GM08714 (cell line): ENCODE results near the gene TEX28.
"Not testable (repeated sequence)": the region's sequence is repeated elsewhere in the genome, so short reads cannot be mapped to it uniquely, and the experiment has no call there.

ENCODE experiments used
- H3K4me3 ChIP-seq: fragments of 200-500 bp; sonication (Bioruptor generic); 2 replicates; pipeline ENCODE4 v1.5.1; 2014; ENCODE audit warnings: mild to moderate bottlenecking, low read length, inconsistent platforms
- ZNF274 ChIP-seq: IDR thresholded peaks from 2 replicates; pipeline ENCODE4 v1.6.1; 2012; ENCODE audit warnings: mild to moderate bottlenecking, low read depth, low read length

The TEX28 gene

GRCh38 chrX:154321594-154321993, 26.7 kb upstream of the TEX28 start:
- no peak overlapping the region for H3K4me3 ChIP-seq
- TF ChIP-seq ZNF274, result no peak

GRCh38 chrX:154321152-154321551, 26.2 kb upstream of the TEX28 start:
- no peak for TF ChIP-seq ZNF274
- H3K4me3 ChIP-seq, result no peak overlapping the region

GRCh38 chrX:154320406-154320805, 25.5 kb upstream of the TEX28 start:
- H3K4me3 ChIP-seq, result no peak overlapping the region
- no peak for TF ChIP-seq ZNF274

GRCh38 chrX:154317391-154317995, 22.6 kb upstream of the TEX28 start:
- no peak for TF ChIP-seq ZNF274
- H3K4me3 ChIP-seq, result no peak overlapping the region

GRCh38 chrX:154315416-154315815, 20.5 kb upstream of the TEX28 start:
- TF ChIP-seq ZNF274, result no peak
- H3K4me3 ChIP-seq, result no peak overlapping the region

GRCh38 chrX:154313147-154313546, 18.2 kb upstream of the TEX28 start:
- no peak for TF ChIP-seq ZNF274
- H3K4me3 ChIP-seq, result no peak overlapping the region

GRCh38 chrX:154312116-154312515, 17.2 kb upstream of the TEX28 start:
- no peak overlapping the region for H3K4me3 ChIP-seq
- no peak for TF ChIP-seq ZNF274

GRCh38 chrX:154310616-154311536, 16.0 kb upstream of the TEX28 start:
- H3K4me3 ChIP-seq, result no peak overlapping the region
- TF ChIP-seq ZNF274, result no peak

- H3K4me3 ChIP-seq, result no peak overlapping the region
- no peak for TF ChIP-seq ZNF274
Observed at GRCh38 chrX:154309041-154309775, 14.3 kb upstream of the TEX28 start.

- no peak for TF ChIP-seq ZNF274
- H3K4me3 ChIP-seq, result no peak overlapping the region
Observed at GRCh38 chrX:154308108-154308946, 13.4 kb upstream of the TEX28 start.

- TF ChIP-seq ZNF274, result no peak
- no peak overlapping the region for H3K4me3 ChIP-seq
Observed at GRCh38 chrX:154307202-154307601, 12.3 kb upstream of the TEX28 start.

GRCh38 chrX:154305541-154306205, 10.7 kb upstream of the TEX28 start:
- TF ChIP-seq ZNF274, result no peak
- H3K4me3 ChIP-seq, result no peak overlapping the region

GRCh38 chrX:154304846-154305245, 9.9 kb upstream of the TEX28 start:
- TF ChIP-seq ZNF274, result no peak
- H3K4me3 ChIP-seq, result no peak overlapping the region

- TF ChIP-seq ZNF274, result no peak
Observed at GRCh38 chrX:154303476-154303875, 8.6 kb upstream of the TEX28 start.

GRCh38 chrX:154302998-154303397, 8.1 kb upstream of the TEX28 start:
- not testable (repeated sequence) for H3K4me3 ChIP-seq

More at GRCh38 chrX:154303476-154303875, 8.6 kb upstream of the TEX28 start:
- no peak overlapping the region for H3K4me3 ChIP-seq
